ENCODE measurements around the gene DNAJB7. TPM values are rescaled to one million over a fixed set of nuclear protein-coding genes. Genes with fewer than 3 reads are reported as not detected.

DNAJB7 gene
- total RNA-seq, 2 donors from 2014 or later = not detected

DNA sequence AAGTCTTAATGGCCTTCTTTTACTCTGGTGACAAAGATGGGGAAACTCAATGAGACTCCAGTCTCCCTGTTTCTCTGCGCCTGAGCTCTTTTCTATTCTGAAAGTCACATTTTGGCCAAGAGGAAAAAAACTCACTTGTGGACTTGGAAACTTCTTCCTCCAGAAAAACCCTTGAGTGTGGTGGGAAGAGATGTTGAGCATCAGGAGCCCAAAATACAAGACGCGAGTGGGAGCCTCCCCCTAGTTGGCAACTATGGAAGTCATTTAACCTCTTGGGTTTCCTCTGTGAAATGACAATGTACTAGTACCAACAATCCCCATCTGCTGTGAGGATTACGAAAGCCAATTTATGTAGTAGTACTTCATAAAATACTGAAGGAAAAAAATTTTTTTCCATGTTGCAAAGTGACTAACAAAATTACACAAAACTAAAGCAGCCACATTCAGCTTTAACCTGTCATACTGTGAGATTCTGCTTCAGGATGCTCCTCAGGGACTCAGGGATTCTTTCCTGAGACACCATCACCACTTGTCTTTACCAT is 42.2 kb downstream of the DNAJB7 start:
- intact Hi-C loops (cut with DNase I) = no loop called here
- Histone ChIP-seq H3K9me3 (no peaks in the 10 kb centered on the region), H3K27me3 (no peaks in the 10 kb centered on the region), H3K4me3 (peak overlapping the region in 1 of 2 donors; percentile 95), H3K36me3 (replicated peaks in 1 of 2; ENCODE audit: insufficient read depth in 1 of 2, low read depth in 2 of 2) (no peaks in the 10 kb centered on the region), H3K4me1 (peaks cover 22% of the 10 kb centered on the region), H3K27ac (peak overlapping the region; percentile 28 to 85 (median 66))
- WGBS, 2 donors = 1 to 7% methylated on average over 4 of the region's 4 CpGs
- ATAC-seq = peak; percentile 24
- no peak for DNase-seq
- TF ChIP-seq POLR2A (IDR thresholded peaks at IDR 0.05) = no peak
- TF ChIP-seq CTCF (IDR thresholded peaks at IDR 0.05) = no peak

- Histone ChIP-seq H3K4me1 (peaks cover 22% of the 10 kb centered on the region), H3K4me3 (peak within 1 kb of the TSS; percentile 30 to 95), H3K9me3 (no peaks in the 10 kb centered on the region), H3K36me3 (replicated peaks in 1 of 2; ENCODE audit: insufficient read depth in 1 of 2, low read depth in 2 of 2) (no peaks in the 10 kb centered on the region), H3K27ac (peak within 1 kb of the TSS; percentile 28 to 85 (median 66)), H3K27me3 (no peaks in the 10 kb centered on the region)
- intact Hi-C loops (cut with DNase I) = no loop called here
- peak; percentile 96 for ATAC-seq
- peak in 6 of 7 experiments; percentile 25 to 60 (median 36) for TF ChIP-seq CTCF (IDR thresholded peaks at IDR 0.05)
- peak; percentile 18 to 66 (median 57) for TF ChIP-seq POLR2A (IDR thresholded peaks at IDR 0.05)
- DNase-seq = peak; percentile 91 to 92 (median 91)
- 0% methylated on average over 42 to 60 of the region's 61 CpGs for WGBS, 2 donors
These were observed 42.9 kb downstream of the DNAJB7 start, which contains the start of gene SLC25A17 for GRCh38 chr22:40818747-40819598. SLC25A17 (minus strand) TSS chr22:40819346; CDS start chr22:40819248, 98 bp downstream.

DNA sequence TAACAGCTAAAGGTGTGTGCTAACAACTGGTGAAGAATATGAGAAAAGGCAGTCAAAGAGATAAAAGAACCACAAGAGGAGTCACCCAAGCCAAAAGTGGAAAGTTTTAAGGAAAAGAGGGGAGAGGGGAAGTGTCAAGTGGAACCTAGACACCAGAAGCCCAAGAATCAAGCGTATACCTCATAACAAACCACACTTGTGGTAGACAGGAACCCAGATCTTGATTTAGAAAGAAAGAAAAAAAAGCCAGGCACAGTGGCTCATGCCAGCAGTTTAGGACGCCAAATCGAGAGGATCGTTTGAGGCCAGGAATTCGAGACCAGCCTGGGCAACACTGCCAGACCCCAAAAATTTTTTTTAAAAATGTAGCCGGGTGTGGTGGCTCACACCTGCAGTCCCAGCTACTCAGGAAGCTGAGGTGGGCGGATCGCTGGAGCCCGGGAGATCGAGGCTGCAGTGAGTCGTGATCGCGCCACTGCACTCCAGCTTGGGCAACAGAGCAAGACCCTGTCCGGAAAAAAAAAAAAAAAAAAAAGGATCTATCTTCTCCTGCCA is 43.6 kb downstream of the DNAJB7 start:
- H3K4me3 ChIP-seq = peak overlapping the region; percentile 30 to 95
- H3K4me1 ChIP-seq = peaks cover 22% of the 10 kb centered on the region
- no peaks in the 10 kb centered on the region for H3K9me3 ChIP-seq
- no peaks in the 10 kb centered on the region for H3K36me3 ChIP-seq (replicated peaks in 1 of 2; ENCODE audit: insufficient read depth in 1 of 2, low read depth in 2 of 2)
- no peaks in the 10 kb centered on the region for H3K27me3 ChIP-seq
- TF ChIP-seq CTCF (IDR thresholded peaks at IDR 0.05) (no peak), POLR2A (IDR thresholded peaks at IDR 0.05) (no peak)
- WGBS, 2 donors = 37 to 47% methylated on average over 14 of the region's 14 CpGs
- no peak for DNase-seq
- ATAC-seq = no peak
- H3K27ac ChIP-seq = no peak overlapping the region
- intact Hi-C loops (cut with DNase I) = no loop called here

- no peaks in the 10 kb centered on the region for H3K9me3 ChIP-seq
- H3K4me1 ChIP-seq = peaks cover 22% of the 10 kb centered on the region
- 83 to 91% methylated on average over 4 of the region's 4 CpGs for WGBS, 2 donors
- H3K4me3 ChIP-seq = peak overlapping the region in 1 of 2 donors; percentile 95
- ATAC-seq = no peak
- intact Hi-C loops (cut with DNase I) = no loop called here
- DNase-seq = no peak
- TF ChIP-seq CTCF (IDR thresholded peaks at IDR 0.05) = no peak
- no peak for TF ChIP-seq POLR2A (IDR thresholded peaks at IDR 0.05)
- no peaks in the 10 kb centered on the region for H3K27me3 ChIP-seq
- no peaks in the 10 kb centered on the region for H3K36me3 ChIP-seq (replicated peaks in 1 of 2; ENCODE audit: insufficient read depth in 1 of 2, low read depth in 2 of 2)
- H3K27ac ChIP-seq = no peak overlapping the region
These were observed 44.2 kb downstream of the DNAJB7 start for GRCh38 chr22:40817737-40818136.
